Naive thymus-derived CD4-positive, alpha-beta T cell (primary cell): ENCODE results near the gene ZFAND5. TPM values are rescaled to one million over a fixed set of nuclear protein-coding genes. Genes with fewer than 3 reads are reported as not detected.

Experiments used
- ATAC-seq: fragments of 150-1000 bp; cut with Tn5 transposase; 2 replicates; pipeline ENCODE4 v1.10.0; 2021; ENCODE audit warnings: mild to moderate bottlenecking, moderate library complexity
- CTCF ChIA-PET: fragments of 350-600 bp; sonication (Branson Sonifier 250); formaldehyde crosslinking; loops from one replicate; lab custom pipeline; 2021; ENCODE audit warnings: antibody characterized with exemption; lab: Charles Lee
- POLR2A ChIA-PET: fragments of 350-600 bp; sonication (Branson Sonifier 250); formaldehyde crosslinking; loops from one replicate; lab custom pipeline; 2021; ENCODE audit warnings: antibody characterized with exemption, inconsistent platforms; lab: Charles Lee
- DNase-seq, 9 donors: peaks; one replicate each; pipeline versions ENCODE4 v3.0.0 to v3.0.0-alpha.2; 2020 to 2022; ENCODE audit warnings: mixed read lengths in 1 of 9
- H3K27ac ChIP-seq: one replicate; pipeline ENCODE4 v1.7.0; 2013; ENCODE audit warnings: mild to moderate bottlenecking, low read depth, low read length, moderate library complexity
- H3K27me3 ChIP-seq, 2 donors: one replicate each; pipeline ENCODE4 v1.7.0; 2013; ENCODE audit warnings: low read length in 2 of 2, mild to moderate bottlenecking in 2 of 2, moderate library complexity in 2 of 2; ENCODE audit not compliant: control insufficient read depth in 2 of 2, insufficient read depth in 2 of 2
- H3K36me3 ChIP-seq, 3 experiments: 1 replicate in 2 of 3; 2 replicates in 1 of 3; pipeline ENCODE4 v1.7.0; 2013; ENCODE audit warnings: low read length in 3 of 3, mild to moderate bottlenecking in 3 of 3, moderate library complexity in 1 of 3; ENCODE audit not compliant: insufficient read depth in 3 of 3, control insufficient read depth in 2 of 3
- H3K4me1 ChIP-seq, 2 donors: one replicate each; pipeline ENCODE4 v1.7.0; 2013; ENCODE audit warnings: low read length in 2 of 2, mild to moderate bottlenecking in 2 of 2, moderate library complexity in 1 of 2; ENCODE audit not compliant: control insufficient read depth in 2 of 2, insufficient read depth in 2 of 2
- H3K4me3 ChIP-seq: 2 replicates; pipeline ENCODE4 v1.7.0; 2013; ENCODE audit warnings: mild to moderate bottlenecking, low read length
- H3K9me3 ChIP-seq, 3 experiments: 1 replicate in 2 of 3; 2 replicates in 1 of 3; pipeline ENCODE4 v1.7.0; 2013; ENCODE audit warnings: low read length in 3 of 3; ENCODE audit not compliant: control insufficient read depth in 2 of 3
- H3K27ac Mint-ChIP-seq, 9 donors: one replicate each; pipeline ENCODE4 v1.8.0; 2020 to 2022; ENCODE audit warnings: mixed read lengths in 9 of 9, mild to moderate bottlenecking in 8 of 9, moderate library complexity in 5 of 9, inconsistent platforms in 2 of 9
- H3K27me3 Mint-ChIP-seq, 5 donors: one replicate each; pipeline ENCODE4 v1.8.0; 2021 to 2022; ENCODE audit warnings: mixed read lengths in 5 of 5, mild to moderate bottlenecking in 1 of 5
- H3K36me3 Mint-ChIP-seq, 5 donors: one replicate each; pipeline ENCODE4 v1.8.0; 2020 to 2022; ENCODE audit warnings: mixed read lengths in 5 of 5, mild to moderate bottlenecking in 3 of 5, inconsistent platforms in 1 of 5
- H3K4me1 Mint-ChIP-seq, 7 donors: one replicate each; pipeline ENCODE4 v1.8.0; 2020 to 2022; ENCODE audit warnings: mixed read lengths in 7 of 7, mild to moderate bottlenecking in 3 of 7, inconsistent platforms in 1 of 7
- H3K4me3 Mint-ChIP-seq, 10 donors: one replicate each; pipeline ENCODE4 v1.8.0; 2020 to 2022; ENCODE audit warnings: mild to moderate bottlenecking in 10 of 10, mixed read lengths in 10 of 10, moderate library complexity in 6 of 10, inconsistent platforms in 2 of 10
- H3K9me3 Mint-ChIP-seq, 11 donors: one replicate each; pipeline ENCODE4 v1.8.0; 2020 to 2022; ENCODE audit warnings: mixed read lengths in 11 of 11, mild to moderate bottlenecking in 4 of 11, inconsistent platforms in 1 of 11, moderate library complexity in 1 of 11
- intact Hi-C, 2 donors: fragments of 100-400 bp; cut with micrococcal nuclease; formaldehyde crosslinking; loops; one replicate each; pipeline ENCODE4 v1.15.1; 2023
- polyA plus RNA-seq, 2 donors: library from polyadenylated mRNA; unstranded; fragments of 300-500 nt; fragmentation: Illumina TruSeq; gene quantifications; one replicate each; pipeline ENCODE4 v1.2.3, GENCODE V29; 2021
- total RNA-seq, 6 experiments: library from RNA in 5 of 6; stranded (reverse) in 5 of 6; gene quantifications; 1 replicate in 5 of 6; 2 replicates in 1 of 6; pipeline ENCODE4 v1.2.3 and lab custom pipeline; 2021 to 2026

The ZFAND5 gene, protein sequence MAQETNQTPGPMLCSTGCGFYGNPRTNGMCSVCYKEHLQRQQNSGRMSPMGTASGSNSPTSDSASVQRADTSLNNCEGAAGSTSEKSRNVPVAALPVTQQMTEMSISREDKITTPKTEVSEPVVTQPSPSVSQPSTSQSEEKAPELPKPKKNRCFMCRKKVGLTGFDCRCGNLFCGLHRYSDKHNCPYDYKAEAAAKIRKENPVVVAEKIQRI
- total RNA-seq (100 to 1,000 TPM in 4 of 5 experiments, 10 to 100 TPM in 1; 82.4 to 466 (median 155) TPM), polyA plus RNA-seq (10 to 100 TPM; 57.9 to 78.3 TPM), total RNA-seq (lab: John Stamatoyannopoulos, UW) (523 reads per million, percentile 98 among the genes with 10 or more reads in this experiment)

DNA sequence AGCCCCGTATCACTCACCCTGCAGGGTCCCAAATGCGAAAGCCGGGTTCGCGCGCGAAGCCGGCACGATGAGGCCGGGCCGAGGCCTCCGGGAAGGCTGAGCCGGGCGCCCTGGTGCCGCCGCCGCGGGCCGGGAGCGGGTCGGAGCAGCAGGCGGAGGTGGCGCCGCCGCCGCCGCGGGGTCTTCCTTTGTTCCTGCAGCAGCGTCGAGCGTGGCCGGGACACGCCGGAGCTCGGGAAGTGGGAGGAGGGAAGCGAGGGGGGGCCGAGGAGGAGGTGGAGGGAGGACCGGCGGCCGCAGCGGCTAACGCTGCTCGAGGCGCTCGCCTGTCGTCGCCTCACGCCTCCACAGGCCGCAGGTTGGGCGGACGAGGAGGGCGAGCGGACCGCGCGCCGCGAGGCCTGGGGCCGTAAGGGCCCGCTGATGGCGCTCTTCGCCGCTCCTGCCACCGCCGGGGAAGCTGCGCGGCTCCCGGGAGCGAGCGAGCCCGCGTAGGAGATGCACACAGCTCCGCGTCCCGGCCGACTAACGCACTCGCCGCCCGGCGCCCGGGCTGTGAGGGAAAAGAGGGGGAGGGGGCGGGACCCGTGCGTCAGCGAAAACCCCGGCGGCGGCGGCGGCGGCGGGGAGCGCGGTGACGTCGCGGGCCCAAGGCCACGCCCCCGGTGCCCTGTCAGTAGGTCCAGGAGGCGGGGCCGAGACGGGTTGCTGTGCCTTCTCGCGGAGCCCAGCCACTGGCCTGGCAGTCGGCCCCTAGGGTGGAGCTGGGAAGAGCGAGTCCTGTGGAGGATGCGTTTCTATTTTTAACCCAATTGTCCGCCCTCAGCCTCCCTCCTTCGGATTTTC, at the start of gene ZFAND5:
Gene ZFAND5 (minus strand): TSS at position 530 of the 846 bp plus-strand sequence. CDS start 4,430 bp downstream, outside the sequence.
- ChIA-PET CTCF (interaction anchor here (1.0 kb wide), 1 partner anchor 83 kb away, joined by 3 read pairs; no protein-coding TSS in a partner anchor), POLR2A (interaction anchor here (0.6 to 2.8 kb wide), 24 partner anchors 8 to 1946 kb away, joined by 3 to 15 read pairs (median 4); partner anchors contain the start of gene CEMIP2)
- Histone ChIP-seq H3K27me3 (no peaks in the 10 kb centered on the region), H3K4me3 (peak within 1 kb of the TSS; percentile 89), H3K36me3 (peaks cover 0 to 4% (median 0%) of the 10 kb centered on the region in 3 experiments), H3K4me1 (peaks cover 24 to 30% of the 10 kb centered on the region in 2 donors), H3K9me3 (no peaks in the 10 kb centered on the region), H3K27ac (peak within 1 kb of the TSS; percentile 94)
- ATAC-seq (peak; percentile 90), DNase-seq (peak; percentile 88 to 93 (median 90))
- peak within 1 kb of the TSS; percentile 91 to 99 (median 96) for H3K4me3 Mint-ChIP-seq
- H3K9me3 Mint-ChIP-seq: peaks cover 0 to 5% (median 0%) of the 10 kb centered on the region in 11 donors
- peaks cover 0 to 9% (median 0%) of the 10 kb centered on the region in 5 donors for H3K36me3 Mint-ChIP-seq
- intact Hi-C loops: loop anchor here (1.0 to 10.0 kb wide), 22 partner anchors 22 to 1953 kb away; partner anchors contain the start of genes ABHD17B (in 2 of the 2), C9orf85 (in 2 of the 2), KLF9 (in 2 of the 2) and CEMIP2 (in 1 of the 2)
- no peaks in the 10 kb centered on the region for H3K27me3 Mint-ChIP-seq
- peaks cover 16 to 47% (median 44%) of the 10 kb centered on the region in 7 donors for H3K4me1 Mint-ChIP-seq
- H3K27ac Mint-ChIP-seq: peak within 1 kb of the TSS; percentile 97 to 99 (median 99)

DNA sequence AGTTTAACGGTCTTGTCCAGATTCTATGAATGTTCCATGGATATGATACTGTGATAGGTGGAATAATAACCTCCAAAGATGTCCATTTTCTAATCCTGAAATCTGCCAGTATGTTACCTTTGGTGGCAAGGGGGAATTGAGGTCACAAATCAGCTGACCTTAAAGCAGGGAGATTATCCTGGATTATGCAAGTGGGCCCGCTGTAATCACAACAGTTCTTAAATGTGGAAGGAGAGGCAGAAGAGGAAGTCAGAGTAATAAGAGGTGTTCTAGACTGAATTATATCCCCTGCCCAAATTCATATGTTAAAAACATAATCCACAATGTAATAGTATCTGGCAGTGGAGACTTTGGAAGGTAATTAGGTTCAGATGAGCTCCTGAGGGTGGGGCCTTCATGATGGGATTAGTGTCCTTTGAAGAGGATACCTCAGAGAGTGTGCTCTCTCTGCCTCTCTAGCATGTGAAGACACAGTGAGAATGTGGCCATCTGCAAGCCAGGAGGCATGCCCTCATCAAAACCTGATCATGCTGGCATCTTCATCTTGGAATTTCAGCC, 47.6 kb upstream of the ZFAND5 start:
- DNase-seq (no peak), ATAC-seq (peak; percentile 42)
- H3K27me3 ChIP-seq: no peaks in the 10 kb centered on the region
- no peak overlapping the region for H3K27ac ChIP-seq
- Mint-ChIP-seq H3K4me1 (peaks cover 0 to 2% (median 0%) of the 10 kb centered on the region in 7 donors), H3K36me3 (peaks cover 0 to 5% (median 0%) of the 10 kb centered on the region in 5 donors), H3K9me3 (peaks cover 0 to 2% (median 0%) of the 10 kb centered on the region in 11 donors), H3K27me3 (no peaks in the 10 kb centered on the region), H3K4me3 (no peak overlapping the region), H3K27ac (no peak overlapping the region)
- intact Hi-C loops: no loop called here
- CTCF ChIA-PET: no interaction called here
- POLR2A ChIA-PET: no interaction called here
- H3K4me1 ChIP-seq: no peaks in the 10 kb centered on the region
- no peaks in the 10 kb centered on the region for H3K36me3 ChIP-seq
- no peak overlapping the region for H3K4me3 ChIP-seq
- H3K9me3 ChIP-seq: no peaks in the 10 kb centered on the region

DNA sequence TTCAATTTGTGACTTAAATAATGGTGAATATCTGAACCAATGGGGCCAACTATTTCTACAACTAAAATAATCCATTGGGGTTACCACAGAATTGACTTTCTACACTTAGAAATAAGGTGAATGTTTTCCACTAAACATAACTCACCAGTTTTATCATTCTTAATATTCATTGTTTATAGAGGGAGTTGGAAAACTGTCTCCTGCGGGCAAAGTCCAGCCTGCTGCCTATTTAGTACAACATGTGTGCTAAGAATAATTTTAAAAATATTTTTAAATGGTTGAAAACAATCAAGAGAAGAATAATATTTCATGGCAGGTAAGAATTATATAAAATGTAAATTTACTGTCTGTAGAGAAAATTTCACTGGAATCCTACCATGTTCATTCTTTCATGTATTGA, 45.2 kb upstream of the ZFAND5 start:
- CTCF ChIA-PET: no interaction called here
- H3K36me3 ChIP-seq: no peaks in the 10 kb centered on the region
- H3K27ac Mint-ChIP-seq: no peak overlapping the region
- no peaks in the 10 kb centered on the region for H3K9me3 Mint-ChIP-seq
- peaks cover 0 to 5% (median 0%) of the 10 kb centered on the region in 5 donors for H3K36me3 Mint-ChIP-seq
- POLR2A ChIA-PET: no interaction called here
- H3K9me3 ChIP-seq: no peaks in the 10 kb centered on the region
- peaks cover 0 to 2% (median 0%) of the 10 kb centered on the region in 5 donors for H3K27me3 Mint-ChIP-seq
- DNase-seq (no peak), ATAC-seq (no peak)
- H3K4me3 ChIP-seq: no peak overlapping the region
- no peak overlapping the region for H3K27ac ChIP-seq
- no peak overlapping the region for H3K4me3 Mint-ChIP-seq
- no peaks in the 10 kb centered on the region for H3K27me3 ChIP-seq
- no peaks in the 10 kb centered on the region for H3K4me1 Mint-ChIP-seq
- H3K4me1 ChIP-seq: no peaks in the 10 kb centered on the region
- intact Hi-C loops: no loop called here

DNA sequence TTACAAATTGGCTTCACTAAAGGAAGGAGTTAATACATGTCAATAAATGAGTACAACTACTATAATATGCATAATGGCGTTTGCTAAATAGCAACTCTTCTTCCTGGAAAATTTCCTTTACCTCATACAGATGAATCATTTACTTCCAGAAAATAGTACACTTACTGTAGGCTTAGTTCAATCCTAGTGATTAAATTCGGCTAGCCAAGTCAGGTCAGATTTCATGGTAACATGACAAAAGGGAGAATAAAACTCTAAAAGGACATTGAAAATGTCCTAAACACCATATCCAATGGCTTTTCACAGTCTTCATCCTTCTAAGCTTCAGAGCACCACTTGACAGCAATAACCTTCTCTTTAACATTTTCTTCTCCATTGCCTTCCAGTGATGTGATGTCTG, 42.1 kb upstream of the ZFAND5 start:
- ChIA-PET POLR2A (interaction anchor here (0.5 kb wide), 1 partner anchor 81 kb away, joined by 3 read pairs; no protein-coding TSS in a partner anchor), CTCF (no interaction called here)
- Mint-ChIP-seq H3K27me3 (peaks cover 0 to 2% (median 0%) of the 10 kb centered on the region in 5 donors), H3K4me3 (no peak overlapping the region), H3K27ac (no peak overlapping the region), H3K36me3 (no peaks in the 10 kb centered on the region), H3K9me3 (no peaks in the 10 kb centered on the region), H3K4me1 (no peaks in the 10 kb centered on the region)
- Histone ChIP-seq H3K27me3 (no peaks in the 10 kb centered on the region), H3K4me1 (no peaks in the 10 kb centered on the region), H3K4me3 (no peak overlapping the region), H3K36me3 (no peaks in the 10 kb centered on the region), H3K27ac (no peak overlapping the region), H3K9me3 (no peaks in the 10 kb centered on the region)
- ATAC-seq: no peak
- intact Hi-C loops: no loop called here
- DNase-seq: no peak

DNA sequence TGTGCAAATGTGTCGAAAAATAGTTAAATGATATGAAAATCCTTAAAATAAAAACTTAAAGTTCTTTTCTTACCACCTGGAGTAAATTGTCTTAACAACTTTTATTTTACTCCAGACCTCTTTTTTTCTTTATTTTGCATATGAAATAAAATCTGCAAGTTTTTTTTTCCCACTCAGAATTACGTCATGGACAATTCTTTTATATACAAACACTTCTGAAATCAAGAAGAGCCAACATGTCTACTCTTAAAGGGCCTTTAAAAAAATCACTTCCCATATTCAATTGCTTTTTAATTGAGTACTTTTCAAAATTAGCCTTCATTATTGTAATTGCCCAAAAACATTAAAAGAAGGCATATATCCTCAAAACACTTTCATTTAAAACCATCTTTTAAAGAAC, 37.7 kb upstream of the ZFAND5 start:
- DNase-seq (no peak), ATAC-seq (no peak)
- Histone ChIP-seq H3K27me3 (no peaks in the 10 kb centered on the region), H3K4me3 (no peak overlapping the region), H3K4me1 (no peaks in the 10 kb centered on the region), H3K27ac (no peak overlapping the region), H3K9me3 (no peaks in the 10 kb centered on the region), H3K36me3 (no peaks in the 10 kb centered on the region)
- Mint-ChIP-seq H3K4me3 (no peak overlapping the region), H3K27ac (no peak overlapping the region), H3K9me3 (peaks cover 0 to 2% (median 0%) of the 10 kb centered on the region in 11 donors), H3K27me3 (peaks cover 0 to 4% (median 0%) of the 10 kb centered on the region in 5 donors), H3K36me3 (no peaks in the 10 kb centered on the region), H3K4me1 (no peaks in the 10 kb centered on the region)
- intact Hi-C loops: no loop called here
- POLR2A ChIA-PET: no interaction called here
- CTCF ChIA-PET: no interaction called here

DNA sequence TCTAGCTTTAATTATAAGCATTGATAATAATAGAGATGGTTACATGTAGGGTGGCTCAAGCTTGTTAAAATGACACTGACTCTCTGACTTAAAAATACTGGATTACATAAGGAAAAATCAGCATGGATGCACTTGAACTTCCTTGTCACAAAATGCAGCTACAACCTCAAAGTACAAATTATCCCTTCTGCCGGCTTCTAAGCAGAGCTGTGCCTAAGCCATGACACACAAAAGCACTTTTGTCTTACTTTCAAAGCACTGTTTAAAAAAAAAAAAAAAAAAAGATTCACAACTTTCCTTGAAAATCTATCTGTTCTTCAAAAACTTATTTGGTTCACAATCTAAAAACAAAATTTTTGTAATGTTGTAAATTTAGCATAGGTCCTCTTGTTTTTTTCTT, 36.4 kb upstream of the ZFAND5 start:
- Histone ChIP-seq H3K4me3 (no peak overlapping the region), H3K9me3 (no peaks in the 10 kb centered on the region), H3K36me3 (no peaks in the 10 kb centered on the region), H3K27ac (no peak overlapping the region), H3K4me1 (no peaks in the 10 kb centered on the region), H3K27me3 (no peaks in the 10 kb centered on the region)
- Mint-ChIP-seq H3K4me3 (no peak overlapping the region), H3K36me3 (no peaks in the 10 kb centered on the region), H3K27me3 (peaks cover 0 to 7% (median 0%) of the 10 kb centered on the region in 5 donors), H3K4me1 (no peaks in the 10 kb centered on the region), H3K27ac (no peak overlapping the region), H3K9me3 (peaks cover 0 to 2% (median 0%) of the 10 kb centered on the region in 11 donors)
- intact Hi-C loops: no loop called here
- ATAC-seq: no peak
- no peak for DNase-seq
- CTCF ChIA-PET: interaction anchor here (0.7 kb wide), 1 partner anchor 50 kb away, joined by 3 read pairs; no protein-coding TSS in a partner anchor
- POLR2A ChIA-PET: no interaction called here
